Lung (tissue), 12 donors: ENCODE data around the gene NUB1. TPM values are rescaled to one million over a fixed set of nuclear protein-coding genes. Genes with fewer than 3 reads are reported as not detected.

Source experiments
- ATAC-seq: fragments of 200-7000 bp; cut with Tn5 transposase; one replicate; pipeline ENCODE4 v1.9.1; 2020; ENCODE audit warnings: moderate number of reproducible peaks; ENCODE audit not compliant: insufficient read depth, low FRiP score
- DNase-seq, 3 donors: peaks; one replicate each; pipeline ENCODE4 v3.0.0-alpha.2; 2013 to 2017
- H3K27ac ChIP-seq, 2 donors: one replicate each; pipeline ENCODE4 v1.5.1; 2013; ENCODE audit warnings: mild to moderate bottlenecking in 2 of 2, moderate library complexity in 2 of 2, control low read depth in 1 of 2, inconsistent platforms in 1 of 2, low read depth in 1 of 2, low read length in 1 of 2
- H3K27me3 ChIP-seq, 3 donors: one replicate each; pipeline ENCODE4 v1.5.1; 2013; ENCODE audit warnings: low read length in 2 of 3; ENCODE audit not compliant: control insufficient read depth in 3 of 3, insufficient read depth in 3 of 3
- H3K36me3 ChIP-seq, 4 donors: one replicate each; pipeline ENCODE4 v1.5.1; 2013; ENCODE audit warnings: low read length in 4 of 4, mild to moderate bottlenecking in 1 of 4, moderate library complexity in 1 of 4; ENCODE audit not compliant: control insufficient read depth in 4 of 4, insufficient read depth in 4 of 4
- H3K4me1 ChIP-seq, 5 donors: one replicate each; pipeline ENCODE4 v1.5.1; 2013; ENCODE audit warnings: low read length in 5 of 5, mild to moderate bottlenecking in 2 of 5, moderate library complexity in 1 of 5; ENCODE audit not compliant: control insufficient read depth in 5 of 5, insufficient read depth in 5 of 5
- H3K4me3 ChIP-seq: one replicate; pipeline ENCODE4 v1.5.1; 2013; ENCODE audit warnings: mild to moderate bottlenecking, control low read depth, moderate library complexity
- H3K9ac ChIP-seq, 2 donors: one replicate each; pipeline ENCODE4 v1.5.1; 2013; ENCODE audit warnings: low read length in 2 of 2, control low read depth in 1 of 2; ENCODE audit not compliant: insufficient read depth in 1 of 2
- H3K9me3 ChIP-seq, 4 donors: one replicate each; pipeline ENCODE4 v1.5.1; 2013; ENCODE audit warnings: low read length in 3 of 4, mild to moderate bottlenecking in 1 of 4, moderate library complexity in 1 of 4; ENCODE audit not compliant: control insufficient read depth in 4 of 4, insufficient read depth in 3 of 4
- WGBS, 2 donors: extraction: QIAGEN DNeasy Blood & Tissue Kit; methylation state at CpG; one replicate each; pipeline ENCODE4 v1.1.7; 2013; 5-methylcytosine and 5-hydroxymethylcytosine counted together
- polyA plus RNA-seq, 2 donors: library from polyadenylated mRNA; stranded (reverse); fragments of 200-250 nt; gene quantifications; one replicate each; pipeline ENCODE4 v1.2.1, GENCODE V29; 2013
- total RNA-seq, 2 donors: library from RNA; depleted of rRNA in 1 of 2; stranded (reverse); fragments of >200 nt in 1 of 2; gene quantifications; one replicate each; pipeline ENCODE4 v1.2.1, GENCODE V29; 2014 to 2021
- TF ChIP-seq, protein P1 (sequence below): IDR thresholded peaks from 2 replicates; pipeline ENCODE4 v1.5.1; 2012; ENCODE audit warnings: mild to moderate bottlenecking; ENCODE audit errors: control extremely low read depth, extremely low read depth
- donor health status: control.
- donor health status: control.
- donor health status: Bipolar disorder and iron deficiency.
- donor health status: healthy.
- donor health status: DM: yes; HTN: yes; CAD: no.

NUB1 gene
- total and polyA plus RNA-seq, 4 donors = 22.6 to 47.4 (median 34.6) TPM

DNA sequence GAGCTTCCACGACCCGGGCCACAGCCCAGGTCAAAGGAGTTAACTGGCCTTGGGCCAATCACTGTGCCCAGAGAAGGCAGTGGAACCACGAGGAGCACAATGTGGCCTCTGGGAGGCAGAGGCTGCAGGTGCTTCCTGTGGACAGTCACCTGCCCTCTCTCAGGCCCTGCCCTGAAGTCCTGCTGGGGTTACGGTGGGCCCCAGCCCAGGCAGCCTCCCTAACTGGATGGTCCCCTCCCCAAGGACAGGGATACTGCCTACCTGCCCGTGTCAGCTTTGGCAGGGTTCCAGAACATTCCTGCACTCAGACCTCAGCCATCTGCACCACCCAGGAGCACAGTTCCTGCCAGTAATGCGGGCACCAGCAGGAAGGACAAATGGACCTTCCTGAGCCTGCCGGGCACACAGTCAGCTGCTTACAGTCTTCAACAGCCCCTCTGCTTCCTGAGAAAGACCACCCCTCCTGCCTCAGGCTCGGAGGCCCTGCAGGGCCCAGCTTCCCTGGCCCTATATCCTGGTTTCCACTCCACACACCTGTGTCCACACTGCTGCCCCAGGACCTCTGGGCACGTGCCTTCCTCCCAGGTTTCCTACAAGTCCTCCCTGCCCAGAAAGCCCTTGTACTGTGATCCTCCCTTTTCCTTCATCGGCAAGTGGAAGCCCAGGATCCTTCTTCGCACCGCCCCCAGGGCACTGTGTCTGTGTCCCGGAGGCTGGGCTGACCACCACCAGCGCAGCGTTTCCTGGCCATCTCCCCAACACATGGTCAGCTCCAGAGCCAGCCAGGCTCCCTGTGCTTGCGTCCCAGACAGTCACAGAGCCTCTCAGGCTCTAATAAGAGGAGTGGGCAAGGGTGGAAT, 44.9 kb downstream of the NUB1 start:
- no peak overlapping the region for H3K4me3 ChIP-seq
- 61 to 71% methylated on average over 16 of the region's 16 CpGs for WGBS, 2 donors
- H3K27me3 ChIP-seq = peaks cover 0 to 12% (median 5%) of the 10 kb centered on the region in 3 donors
- no peak overlapping the region for H3K9ac ChIP-seq
- DNase-seq (no peak), ATAC-seq (no peak)
- TF ChIP-seq, protein P1, sequence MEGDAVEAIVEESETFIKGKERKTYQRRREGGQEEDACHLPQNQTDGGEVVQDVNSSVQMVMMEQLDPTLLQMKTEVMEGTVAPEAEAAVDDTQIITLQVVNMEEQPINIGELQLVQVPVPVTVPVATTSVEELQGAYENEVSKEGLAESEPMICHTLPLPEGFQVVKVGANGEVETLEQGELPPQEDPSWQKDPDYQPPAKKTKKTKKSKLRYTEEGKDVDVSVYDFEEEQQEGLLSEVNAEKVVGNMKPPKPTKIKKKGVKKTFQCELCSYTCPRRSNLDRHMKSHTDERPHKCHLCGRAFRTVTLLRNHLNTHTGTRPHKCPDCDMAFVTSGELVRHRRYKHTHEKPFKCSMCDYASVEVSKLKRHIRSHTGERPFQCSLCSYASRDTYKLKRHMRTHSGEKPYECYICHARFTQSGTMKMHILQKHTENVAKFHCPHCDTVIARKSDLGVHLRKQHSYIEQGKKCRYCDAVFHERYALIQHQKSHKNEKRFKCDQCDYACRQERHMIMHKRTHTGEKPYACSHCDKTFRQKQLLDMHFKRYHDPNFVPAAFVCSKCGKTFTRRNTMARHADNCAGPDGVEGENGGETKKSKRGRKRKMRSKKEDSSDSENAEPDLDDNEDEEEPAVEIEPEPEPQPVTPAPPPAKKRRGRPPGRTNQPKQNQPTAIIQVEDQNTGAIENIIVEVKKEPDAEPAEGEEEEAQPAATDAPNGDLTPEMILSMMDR = no peak
- peaks cover 0 to 11% (median 7%) of the 10 kb centered on the region in 5 donors for H3K4me1 ChIP-seq
- peaks cover 0 to 3% (median 0%) of the 10 kb centered on the region in 4 donors for H3K36me3 ChIP-seq
- no peaks in the 10 kb centered on the region for H3K9me3 ChIP-seq
- no peak overlapping the region for H3K27ac ChIP-seq

DNA sequence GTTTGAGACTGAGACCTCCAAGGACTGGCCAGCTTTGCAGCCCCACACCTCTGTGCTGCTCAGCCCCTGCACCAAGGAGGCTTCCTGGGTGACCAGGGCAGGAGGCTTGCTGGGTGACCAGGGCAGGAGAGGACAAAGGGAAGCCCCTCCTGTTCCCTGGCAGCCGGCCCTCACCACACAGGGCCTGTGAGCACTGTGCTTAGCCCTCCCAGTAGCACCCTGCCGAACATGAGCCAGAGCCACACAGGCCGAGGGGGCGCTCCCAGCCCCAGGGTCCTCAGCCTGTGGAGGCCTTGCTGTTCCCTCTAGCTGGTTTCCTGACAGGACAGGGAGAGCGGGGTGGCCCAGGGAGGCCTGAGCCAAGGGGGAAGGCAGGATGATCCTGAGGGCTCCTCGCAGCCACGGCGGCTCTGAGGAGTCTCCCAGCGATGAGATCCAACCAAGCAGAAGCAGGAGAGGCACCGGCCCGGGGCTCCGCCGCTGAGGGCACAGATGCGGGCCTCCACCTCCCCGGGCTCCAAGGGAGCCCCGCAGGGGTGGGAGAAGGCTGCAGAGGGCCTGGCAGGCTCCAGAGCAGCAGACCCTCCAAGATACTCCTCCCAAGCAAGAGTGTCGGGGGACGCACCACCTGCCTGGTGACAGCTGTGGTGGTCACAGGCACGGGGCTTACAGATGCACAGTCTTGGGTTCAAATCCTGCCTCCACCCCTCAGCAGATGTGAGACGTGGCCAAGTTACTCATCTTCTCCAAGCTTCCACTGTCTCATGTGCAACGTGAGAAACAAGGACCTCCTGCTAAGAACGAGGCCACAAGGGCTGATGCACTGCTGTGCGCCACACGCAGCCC, 45.8 kb downstream of the NUB1 start:
- Histone ChIP-seq H3K27ac (no peak overlapping the region), H3K9ac (no peak overlapping the region), H3K27me3 (peaks cover under 1 to 5% (median 4%) of the 10 kb centered on the region in 3 donors), H3K36me3 (peaks cover 0 to 3% (median 0%) of the 10 kb centered on the region in 4 donors), H3K4me1 (peaks cover 0 to 6% (median 0%) of the 10 kb centered on the region in 5 donors), H3K4me3 (no peak overlapping the region), H3K9me3 (no peaks in the 10 kb centered on the region)
- DNase-seq (no peak), ATAC-seq (no peak)
- TF ChIP-seq, protein P1 = no peak
- WGBS, 2 donors = 91 to 93% methylated on average over 24 of the region's 24 CpGs

DNA sequence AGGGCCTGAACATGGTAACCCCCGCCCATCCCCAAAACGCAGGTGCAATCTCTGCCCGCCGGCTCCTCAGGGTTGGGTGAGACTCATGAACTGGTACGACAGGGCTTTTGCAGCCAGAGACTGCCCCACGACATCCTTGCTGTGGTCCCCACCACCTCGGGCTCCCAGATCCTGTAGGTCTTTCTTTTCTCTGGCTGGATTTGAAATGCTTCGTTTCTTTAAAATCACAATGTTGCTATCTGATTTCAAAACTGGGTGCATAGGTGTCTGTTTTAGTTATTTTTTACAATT, 46.3 kb downstream of the NUB1 start:
- ATAC-seq (no peak), DNase-seq (no peak)
- TF ChIP-seq, protein P1 = no peak
- Histone ChIP-seq H3K4me3 (no peak overlapping the region), H3K27ac (no peak overlapping the region), H3K4me1 (peaks cover 0 to 6% (median 0%) of the 10 kb centered on the region in 5 donors), H3K9ac (no peak overlapping the region), H3K36me3 (peaks cover 0 to 3% (median under 1%) of the 10 kb centered on the region in 4 donors), H3K9me3 (no peaks in the 10 kb centered on the region), H3K27me3 (peaks cover 0 to 2% (median 0%) of the 10 kb centered on the region in 3 donors)
- 90 to 93% methylated on average over 8 of the region's 8 CpGs for WGBS, 2 donors
